Measurements from ENCODE around the gene RNF112.

The RNF112 gene

DNA sequence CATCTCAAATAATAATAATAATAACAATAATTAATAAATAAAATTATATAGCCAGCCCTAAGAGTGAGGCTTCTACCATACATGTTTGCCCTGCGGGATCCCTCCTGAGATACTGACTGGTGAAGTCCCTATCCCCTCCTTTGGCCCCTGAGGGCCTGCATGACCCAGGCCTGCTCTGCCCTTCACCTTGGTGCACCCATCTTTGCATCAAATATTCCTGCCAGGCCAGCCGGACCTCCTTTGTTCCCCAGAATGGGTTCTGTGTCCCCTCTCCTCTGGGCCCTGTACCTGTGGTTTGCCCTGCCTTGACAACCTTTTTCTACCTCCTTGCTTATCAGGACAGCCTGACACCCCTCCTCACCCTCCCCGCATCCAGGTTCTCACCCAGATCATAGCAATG is 2.0 kb upstream of the RNF112 start:
- H3K4me3 ChIP-seq (ENCODE audit: low read depth, low read length) = no peak overlapping the region
- TF ChIP-seq, protein P1, sequence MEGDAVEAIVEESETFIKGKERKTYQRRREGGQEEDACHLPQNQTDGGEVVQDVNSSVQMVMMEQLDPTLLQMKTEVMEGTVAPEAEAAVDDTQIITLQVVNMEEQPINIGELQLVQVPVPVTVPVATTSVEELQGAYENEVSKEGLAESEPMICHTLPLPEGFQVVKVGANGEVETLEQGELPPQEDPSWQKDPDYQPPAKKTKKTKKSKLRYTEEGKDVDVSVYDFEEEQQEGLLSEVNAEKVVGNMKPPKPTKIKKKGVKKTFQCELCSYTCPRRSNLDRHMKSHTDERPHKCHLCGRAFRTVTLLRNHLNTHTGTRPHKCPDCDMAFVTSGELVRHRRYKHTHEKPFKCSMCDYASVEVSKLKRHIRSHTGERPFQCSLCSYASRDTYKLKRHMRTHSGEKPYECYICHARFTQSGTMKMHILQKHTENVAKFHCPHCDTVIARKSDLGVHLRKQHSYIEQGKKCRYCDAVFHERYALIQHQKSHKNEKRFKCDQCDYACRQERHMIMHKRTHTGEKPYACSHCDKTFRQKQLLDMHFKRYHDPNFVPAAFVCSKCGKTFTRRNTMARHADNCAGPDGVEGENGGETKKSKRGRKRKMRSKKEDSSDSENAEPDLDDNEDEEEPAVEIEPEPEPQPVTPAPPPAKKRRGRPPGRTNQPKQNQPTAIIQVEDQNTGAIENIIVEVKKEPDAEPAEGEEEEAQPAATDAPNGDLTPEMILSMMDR (IDR thresholded peaks at IDR 0.05; ENCODE audit: low read depth, low read length, missing control alignments) = no peak
- no peak for DNase-seq (ENCODE audit: low read depth)

DNA sequence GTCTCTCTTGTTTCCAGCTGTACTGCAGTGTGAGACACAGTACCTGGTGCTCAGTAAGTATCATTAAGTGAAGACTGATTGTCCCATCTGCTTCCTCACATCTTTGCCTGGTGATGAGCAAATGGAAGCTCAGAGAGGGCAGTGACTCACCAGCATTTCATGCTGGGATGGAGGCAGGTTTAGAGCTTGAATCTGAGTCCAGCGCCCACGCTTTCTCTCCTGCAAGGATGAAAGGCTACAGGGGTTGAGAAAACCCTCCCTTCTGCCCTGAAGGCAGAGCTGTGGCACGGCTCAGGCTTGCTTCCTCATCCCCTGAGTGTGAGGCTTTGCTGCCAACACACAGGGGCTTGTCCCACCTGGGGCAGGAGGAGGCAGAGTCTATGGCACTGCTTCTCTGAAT is 1.5 kb upstream of the RNF112 start:
- TF ChIP-seq, protein P1 (IDR thresholded peaks at IDR 0.05; ENCODE audit: low read depth, low read length, missing control alignments) = no peak
- no peak overlapping the region for H3K4me3 ChIP-seq (ENCODE audit: low read depth, low read length)
- DNase-seq (ENCODE audit: low read depth) = no peak

DNA sequence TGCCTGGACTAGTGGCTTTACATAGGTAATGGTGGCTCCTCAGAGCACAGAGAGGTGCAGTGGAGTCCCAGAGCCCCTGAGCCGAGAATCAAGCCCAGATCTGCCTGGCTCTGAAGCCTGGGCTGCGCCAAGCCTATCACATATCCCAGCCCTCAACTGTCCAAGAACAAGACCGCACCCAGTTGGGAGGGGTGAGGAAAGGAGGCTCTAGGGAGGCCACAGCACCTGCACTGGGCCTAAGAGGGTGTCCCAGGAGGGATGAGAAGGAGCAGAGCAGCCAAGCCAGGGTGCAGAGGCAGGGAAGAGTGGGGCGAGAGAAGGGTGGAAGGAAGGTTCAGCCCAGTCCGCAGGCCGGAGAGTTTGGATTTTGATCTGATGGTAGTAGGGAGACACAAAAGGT is 941 bp upstream of the RNF112 start:
- no peak for DNase-seq (ENCODE audit: low read depth)
- no peak overlapping the region for H3K4me3 ChIP-seq (ENCODE audit: low read depth, low read length)
- TF ChIP-seq, protein P1 (IDR thresholded peaks at IDR 0.05; ENCODE audit: low read depth, low read length, missing control alignments) = no peak

DNA sequence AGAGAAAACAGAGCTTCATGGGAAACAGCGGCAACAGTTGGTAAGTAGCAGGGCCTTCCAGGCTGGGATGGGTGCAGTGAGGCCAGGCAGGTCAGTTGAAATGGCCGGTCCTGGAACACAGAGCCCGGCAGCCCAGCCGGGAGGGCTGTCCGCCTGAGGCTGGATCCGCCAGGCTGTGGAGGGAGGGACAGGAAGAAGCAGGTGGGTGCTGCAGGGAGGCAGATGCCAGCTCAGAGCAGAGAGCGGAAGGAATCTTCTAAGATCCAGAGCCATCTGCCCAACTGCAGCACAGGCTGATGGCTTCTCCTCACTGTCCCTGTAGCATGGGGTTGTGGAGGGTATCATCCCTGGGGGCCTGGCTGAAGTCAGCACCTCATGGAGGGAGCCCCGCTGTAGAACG is 599 bp downstream of the RNF112 start:
- no peak for DNase-seq (ENCODE audit: low read depth)
- TF ChIP-seq, protein P1 (IDR thresholded peaks at IDR 0.05; ENCODE audit: low read depth, low read length, missing control alignments) = no peak
- no peak overlapping the region for H3K4me3 ChIP-seq (ENCODE audit: low read depth, low read length)

DNA sequence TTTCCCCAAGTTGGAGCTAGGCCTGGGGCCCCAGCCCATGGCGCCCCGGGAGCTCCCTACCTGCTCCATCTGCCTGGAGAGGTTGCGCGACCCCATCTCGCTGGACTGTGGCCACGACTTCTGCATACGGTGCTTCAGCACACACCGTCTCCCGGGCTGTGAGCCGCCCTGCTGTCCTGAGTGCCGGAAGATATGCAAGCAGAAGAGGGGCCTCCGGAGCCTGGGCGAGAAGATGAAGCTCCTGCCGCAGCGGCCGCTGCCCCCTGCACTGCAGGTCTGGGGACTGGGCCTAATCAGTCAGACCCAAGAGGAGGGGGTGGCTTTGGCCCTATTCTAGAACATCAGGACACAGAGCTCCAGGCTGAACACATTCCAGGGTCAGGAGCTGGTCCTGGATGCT is 1.5 kb downstream of the RNF112 start:
- TF ChIP-seq, protein P1 (IDR thresholded peaks at IDR 0.05; ENCODE audit: low read depth, low read length, missing control alignments) = no peak
- DNase-seq (ENCODE audit: low read depth) = no peak
- no peak overlapping the region for H3K4me3 ChIP-seq (ENCODE audit: low read depth, low read length)

DNA sequence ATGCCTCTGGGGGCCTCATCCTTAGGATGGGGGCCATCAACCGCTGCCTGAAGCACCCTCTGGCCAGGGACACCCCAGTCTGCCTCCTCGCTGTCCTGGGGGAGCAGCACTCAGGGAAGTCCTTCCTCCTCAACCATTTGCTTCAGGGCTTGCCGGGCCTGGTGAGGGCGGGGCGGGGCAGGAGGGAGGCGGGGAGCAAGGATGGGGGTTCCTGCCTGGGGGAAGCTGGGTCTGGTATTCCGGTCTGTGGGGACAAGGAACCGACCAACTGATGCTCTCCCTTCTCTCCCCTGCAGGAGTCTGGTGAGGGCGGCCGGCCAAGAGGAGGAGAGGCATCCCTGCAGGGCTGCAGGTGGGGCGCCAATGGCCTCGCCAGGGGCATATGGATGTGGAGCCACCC is 2.0 kb downstream of the RNF112 start:
- DNase-seq (ENCODE audit: low read depth) = no peak
- TF ChIP-seq, protein P1 (IDR thresholded peaks at IDR 0.05; ENCODE audit: low read depth, low read length, missing control alignments) = no peak
- H3K4me3 ChIP-seq (ENCODE audit: low read depth, low read length) = no peak overlapping the region

DNA sequence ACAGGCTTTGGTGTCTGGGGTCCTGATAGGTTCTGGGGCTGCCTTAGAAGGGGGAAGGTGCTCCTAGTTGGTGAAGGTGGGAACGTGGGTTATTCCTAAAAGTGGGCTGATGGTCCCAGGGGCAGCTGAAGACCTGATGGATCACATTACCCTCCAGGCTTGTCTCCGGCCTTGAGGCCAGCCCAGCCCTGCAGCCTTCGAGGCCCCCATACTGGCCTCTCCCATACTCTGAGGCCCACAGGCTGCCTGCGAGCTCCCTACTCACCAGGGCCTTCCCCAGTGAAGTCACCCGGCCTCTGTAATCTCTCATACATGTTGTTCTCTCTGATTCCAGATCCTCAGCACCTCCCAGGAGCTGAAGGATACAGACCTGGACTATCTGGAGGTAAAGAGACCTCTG is 2.7 kb downstream of the RNF112 start:
- TF ChIP-seq, protein P1 (IDR thresholded peaks at IDR 0.05; ENCODE audit: low read depth, low read length, missing control alignments) = no peak
- no peak for DNase-seq (ENCODE audit: low read depth)
- H3K4me3 ChIP-seq (ENCODE audit: low read depth, low read length) = no peak overlapping the region
